ENCODE measurements around the gene FANCC.

DNA sequence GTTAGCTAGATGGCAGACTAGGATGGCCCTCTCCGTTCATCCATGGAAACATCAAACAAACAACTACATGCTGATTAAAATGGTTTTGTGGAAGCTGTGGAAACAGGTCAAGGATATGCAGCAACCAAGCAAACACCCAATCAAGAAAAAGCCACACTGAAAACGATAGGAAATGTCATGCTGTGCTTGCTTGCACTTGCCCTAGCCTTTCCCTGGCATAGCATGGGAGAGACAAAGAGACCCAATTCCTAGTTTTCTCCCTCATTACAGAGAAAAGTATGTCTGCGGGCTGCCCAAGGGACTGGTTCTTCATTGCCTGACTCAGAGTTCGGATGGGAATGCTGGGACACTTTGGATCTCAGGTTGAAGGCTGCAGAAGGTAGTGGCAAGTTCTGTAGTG, 98.7 kb downstream of the FANCC start:
- TF ChIP-seq, protein P1, sequence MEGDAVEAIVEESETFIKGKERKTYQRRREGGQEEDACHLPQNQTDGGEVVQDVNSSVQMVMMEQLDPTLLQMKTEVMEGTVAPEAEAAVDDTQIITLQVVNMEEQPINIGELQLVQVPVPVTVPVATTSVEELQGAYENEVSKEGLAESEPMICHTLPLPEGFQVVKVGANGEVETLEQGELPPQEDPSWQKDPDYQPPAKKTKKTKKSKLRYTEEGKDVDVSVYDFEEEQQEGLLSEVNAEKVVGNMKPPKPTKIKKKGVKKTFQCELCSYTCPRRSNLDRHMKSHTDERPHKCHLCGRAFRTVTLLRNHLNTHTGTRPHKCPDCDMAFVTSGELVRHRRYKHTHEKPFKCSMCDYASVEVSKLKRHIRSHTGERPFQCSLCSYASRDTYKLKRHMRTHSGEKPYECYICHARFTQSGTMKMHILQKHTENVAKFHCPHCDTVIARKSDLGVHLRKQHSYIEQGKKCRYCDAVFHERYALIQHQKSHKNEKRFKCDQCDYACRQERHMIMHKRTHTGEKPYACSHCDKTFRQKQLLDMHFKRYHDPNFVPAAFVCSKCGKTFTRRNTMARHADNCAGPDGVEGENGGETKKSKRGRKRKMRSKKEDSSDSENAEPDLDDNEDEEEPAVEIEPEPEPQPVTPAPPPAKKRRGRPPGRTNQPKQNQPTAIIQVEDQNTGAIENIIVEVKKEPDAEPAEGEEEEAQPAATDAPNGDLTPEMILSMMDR (IDR thresholded peaks at IDR 0.05; ENCODE audit: borderline replicate concordance, extremely low read depth, low read length, poor library complexity, severe bottlenecking): no peak
- no peak for TF ChIP-seq EZH2 (IDR thresholded peaks at IDR 0.05; ENCODE audit: borderline replicate concordance, low read depth, low read length, severe bottlenecking)

Measured in DND-41 (cell line).